SK-N-SH treated with all-trans-retinoic acid at 6 μM for 48 hours (cell line): Measurements from ENCODE around the gene ADCY1.

Source experiments
- ATAC-seq: fragments of 200-7000 bp; cut with Tn5 transposase; 3 replicates; pipeline ENCODE4 v1.9.1; 2020; ENCODE audit warnings: mild to moderate bottlenecking, moderate library complexity
- ARNTL ChIP-seq: fragments of 450-650 bp; formaldehyde crosslinking; IDR thresholded peaks from 2 replicates; pipeline ENCODE4 v1.5.0; 2020; ENCODE audit warnings: low read depth, mild to moderate bottlenecking, moderate library complexity, borderline replicate concordance
- BACH2 ChIP-seq: fragments of 250-450 bp; sonication (Bioruptor Pico); IDR thresholded peaks from 2 replicates; pipeline ENCODE4 v1.9.0; 2021; ENCODE audit warnings: mild to moderate bottlenecking, borderline replicate concordance
- CSDC2 ChIP-seq: fragments of 250-450 bp; sonication (Bioruptor Pico); IDR thresholded peaks from 2 replicates; pipeline ENCODE4 v1.5.0; 2020; ENCODE audit warnings: mild to moderate bottlenecking, moderate library complexity
- ESRRG ChIP-seq: fragments of 250-450 bp; sonication (Bioruptor Pico); IDR thresholded peaks from 2 replicates; pipeline ENCODE4 v1.6.1; 2021; ENCODE audit warnings: mild to moderate bottlenecking
- GLIS3 ChIP-seq: fragments of 250-450 bp; sonication (Bioruptor Pico); IDR thresholded peaks from 2 replicates; pipeline ENCODE4 v1.5.0; 2020; ENCODE audit warnings: mild to moderate bottlenecking, moderate library complexity
- ISL1 ChIP-seq: fragments of 250-450 bp; sonication (Bioruptor Pico); IDR thresholded peaks from 2 replicates; pipeline ENCODE4 v2.1.2; 2022; ENCODE audit warnings: mild to moderate bottlenecking, moderate library complexity
- OSR1 ChIP-seq: fragments of 250-450 bp; sonication (Bioruptor Pico); IDR thresholded peaks from 2 replicates; pipeline ENCODE4 v1.8.0; 2022; ENCODE audit warnings: moderate library complexity, mild to moderate bottlenecking, inconsistent platforms
- PPARA ChIP-seq: fragments of 250-450 bp; sonication (Bioruptor Pico); IDR thresholded peaks from 2 replicates; pipeline ENCODE4 v1.5.0; 2020; ENCODE audit warnings: mild to moderate bottlenecking, borderline replicate concordance
- RARB ChIP-seq: fragments of 250-450 bp; sonication (Bioruptor Pico); IDR thresholded peaks from 2 replicates; pipeline ENCODE4 v1.8.0; 2021; ENCODE audit warnings: mild to moderate bottlenecking, moderate library complexity
- SNAI2 ChIP-seq: fragments of 250-450 bp; sonication (Bioruptor Pico); IDR thresholded peaks from 2 replicates; pipeline ENCODE4 v1.5.0; 2020; ENCODE audit warnings: mild to moderate bottlenecking, moderate library complexity
- TCF4 ChIP-seq: fragments of 250-450 bp; sonication (Bioruptor Pico); IDR thresholded peaks from 2 replicates; pipeline ENCODE4 v1.8.0; 2021; ENCODE audit warnings: mild to moderate bottlenecking, moderate library complexity, borderline replicate concordance
- TOX ChIP-seq: fragments of 250-450 bp; sonication (Bioruptor Pico); IDR thresholded peaks from 2 replicates; pipeline ENCODE4 v1.8.0; 2021; ENCODE audit warnings: mild to moderate bottlenecking, moderate library complexity, borderline replicate concordance
- ZC3H10 ChIP-seq: fragments of 250-450 bp; sonication (Bioruptor Pico); IDR thresholded peaks from 2 replicates; pipeline ENCODE4 v1.5.1; 2021; ENCODE audit warnings: mild to moderate bottlenecking, moderate library complexity
- ZFP3 ChIP-seq: fragments of 250-450 bp; sonication (Bioruptor Pico); IDR thresholded peaks from 2 replicates; pipeline ENCODE4 v1.5.0; 2020; ENCODE audit warnings: mild to moderate bottlenecking, moderate library complexity
- ZNF565 ChIP-seq: fragments of 450-650 bp; formaldehyde crosslinking; conservative IDR thresholded peaks from 2 replicates; pipeline ENCODE4 v1.5.0; 2020; ENCODE audit warnings: low read depth, mild to moderate bottlenecking, moderate library complexity
- ZNF70 ChIP-seq: fragments of 450-650 bp; formaldehyde crosslinking; IDR thresholded peaks from 2 replicates; pipeline ENCODE4 v1.5.0; 2020; ENCODE audit warnings: mild to moderate bottlenecking, moderate library complexity
- ZNF8 ChIP-seq: fragments of 450-650 bp; formaldehyde crosslinking; IDR thresholded peaks from 2 replicates; pipeline ENCODE4 v1.5.0; 2020; ENCODE audit warnings: mild to moderate bottlenecking, moderate library complexity
- TF ChIP-seq, protein P1 (sequence below): fragments of 250-450 bp; sonication (Bioruptor Pico); IDR thresholded peaks from 2 replicates; pipeline ENCODE4 v1.5.0; 2020; ENCODE audit warnings: mild to moderate bottlenecking, moderate library complexity
- TF ChIP-seq, protein P2 (sequence below): fragments of 250-450 bp; sonication (Bioruptor Pico); IDR thresholded peaks from 2 replicates; pipeline ENCODE4 v1.5.1; 2021; ENCODE audit warnings: mild to moderate bottlenecking, moderate library complexity
- TF ChIP-seq, protein P3 (sequence below): fragments of 250-450 bp; sonication (Bioruptor Pico); IDR thresholded peaks from 2 replicates; pipeline ENCODE4 v1.5.1; 2020; ENCODE audit warnings: low read depth, mild to moderate bottlenecking, moderate library complexity
- TF ChIP-seq, protein P4 (sequence below): fragments of 250-450 bp; sonication (Bioruptor Pico); IDR thresholded peaks from 2 replicates; pipeline ENCODE4 v1.8.0; 2020; ENCODE audit warnings: mild to moderate bottlenecking, moderate library complexity, borderline replicate concordance

The ADCY1 gene

DNA sequence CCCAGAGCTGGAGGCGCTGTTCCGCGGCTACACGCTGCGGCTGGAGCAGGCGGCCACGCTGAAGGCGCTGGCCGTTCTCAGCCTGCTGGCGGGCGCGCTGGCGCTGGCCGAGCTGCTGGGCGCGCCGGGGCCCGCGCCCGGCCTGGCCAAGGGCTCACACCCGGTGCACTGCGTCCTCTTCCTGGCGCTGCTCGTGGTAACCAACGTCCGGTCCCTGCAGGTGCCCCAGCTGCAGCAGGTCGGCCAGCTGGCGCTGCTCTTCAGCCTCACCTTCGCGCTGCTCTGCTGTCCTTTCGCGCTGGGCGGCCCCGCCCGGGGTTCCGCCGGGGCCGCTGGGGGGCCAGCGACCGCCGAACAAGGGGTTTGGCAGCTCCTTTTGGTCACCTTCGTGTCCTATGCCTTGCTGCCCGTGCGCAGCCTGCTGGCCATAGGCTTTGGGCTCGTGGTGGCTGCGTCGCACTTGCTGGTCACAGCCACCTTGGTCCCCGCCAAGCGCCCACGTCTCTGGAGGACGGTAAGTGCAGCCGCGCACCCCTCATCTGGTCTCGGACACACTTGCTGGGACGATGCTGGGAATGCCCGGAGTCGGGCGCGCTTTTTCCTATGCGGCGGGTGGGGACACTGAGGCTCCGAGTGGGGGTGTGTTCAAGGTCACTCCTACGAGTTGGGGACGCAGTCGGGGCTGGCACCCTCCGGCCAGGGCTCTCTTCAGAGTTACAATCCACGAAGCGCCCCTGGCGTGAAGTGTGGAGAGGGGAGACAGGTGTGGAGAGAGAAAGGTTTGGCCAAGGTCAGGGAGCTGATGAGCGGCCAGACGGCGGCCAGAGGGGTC is 717 bp downstream of the ADCY1 start:
- ATAC-seq: peak; percentile 62
- TF ChIP-seq, protein P1, sequence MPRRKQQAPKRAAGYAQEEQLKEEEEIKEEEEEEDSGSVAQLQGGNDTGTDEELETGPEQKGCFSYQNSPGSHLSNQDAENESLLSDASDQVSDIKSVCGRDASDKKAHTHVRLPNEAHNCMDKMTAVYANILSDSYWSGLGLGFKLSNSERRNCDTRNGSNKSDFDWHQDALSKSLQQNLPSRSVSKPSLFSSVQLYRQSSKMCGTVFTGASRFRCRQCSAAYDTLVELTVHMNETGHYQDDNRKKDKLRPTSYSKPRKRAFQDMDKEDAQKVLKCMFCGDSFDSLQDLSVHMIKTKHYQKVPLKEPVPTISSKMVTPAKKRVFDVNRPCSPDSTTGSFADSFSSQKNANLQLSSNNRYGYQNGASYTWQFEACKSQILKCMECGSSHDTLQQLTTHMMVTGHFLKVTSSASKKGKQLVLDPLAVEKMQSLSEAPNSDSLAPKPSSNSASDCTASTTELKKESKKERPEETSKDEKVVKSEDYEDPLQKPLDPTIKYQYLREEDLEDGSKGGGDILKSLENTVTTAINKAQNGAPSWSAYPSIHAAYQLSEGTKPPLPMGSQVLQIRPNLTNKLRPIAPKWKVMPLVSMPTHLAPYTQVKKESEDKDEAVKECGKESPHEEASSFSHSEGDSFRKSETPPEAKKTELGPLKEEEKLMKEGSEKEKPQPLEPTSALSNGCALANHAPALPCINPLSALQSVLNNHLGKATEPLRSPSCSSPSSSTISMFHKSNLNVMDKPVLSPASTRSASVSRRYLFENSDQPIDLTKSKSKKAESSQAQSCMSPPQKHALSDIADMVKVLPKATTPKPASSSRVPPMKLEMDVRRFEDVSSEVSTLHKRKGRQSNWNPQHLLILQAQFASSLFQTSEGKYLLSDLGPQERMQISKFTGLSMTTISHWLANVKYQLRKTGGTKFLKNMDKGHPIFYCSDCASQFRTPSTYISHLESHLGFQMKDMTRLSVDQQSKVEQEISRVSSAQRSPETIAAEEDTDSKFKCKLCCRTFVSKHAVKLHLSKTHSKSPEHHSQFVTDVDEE (CRISPR knock-in tag): 0 out of 2 replicates have a peak, but pooled peaks have one; percentile 28
- TF ChIP-seq RARB (CRISPR knock-in tag): no peak
- TF ChIP-seq ZFP3 (CRISPR knock-in tag): peak; percentile 100

DNA sequence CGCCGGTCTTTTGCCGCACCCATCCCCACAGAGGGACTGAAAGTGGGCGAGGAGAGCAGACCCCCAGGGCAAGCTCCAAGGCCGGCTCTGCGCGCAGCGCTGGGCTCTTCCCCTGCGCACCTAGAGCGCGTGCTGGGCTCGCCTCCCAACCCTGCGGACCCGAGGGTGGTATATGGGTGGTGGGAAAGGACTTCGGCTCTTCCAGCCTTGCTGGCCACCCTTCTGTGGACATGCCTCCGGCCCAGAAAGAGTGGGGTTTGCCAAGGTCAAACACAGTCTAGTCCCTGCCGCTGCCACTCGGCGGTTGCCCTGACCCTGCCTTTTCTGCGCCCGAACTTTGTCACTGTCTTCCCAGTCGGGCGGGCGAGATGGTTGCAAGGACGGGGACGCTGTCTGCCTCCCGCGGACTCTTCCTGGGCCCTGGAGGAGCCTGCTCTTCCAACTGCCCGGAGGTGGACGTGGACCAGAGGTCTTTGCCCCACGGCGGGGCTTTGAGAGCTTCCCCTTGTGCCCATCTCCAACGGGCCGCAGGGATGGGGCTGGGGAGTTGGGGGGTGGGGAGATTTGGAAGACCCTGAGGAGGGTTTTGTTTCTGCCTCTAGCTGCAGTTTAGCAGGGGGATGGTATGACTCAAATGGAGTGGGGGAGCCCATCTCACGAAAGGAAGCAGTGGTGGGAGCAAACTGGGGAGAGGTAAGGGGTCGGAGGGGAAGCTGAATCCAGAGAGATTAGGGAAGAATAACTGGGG is 1.5 kb downstream of the ADCY1 start:
- ATAC-seq: no peak; the same call in 2 of the 3 replicates
- TF ChIP-seq TOX (CRISPR knock-in tag): no peak
- no peak for TF ChIP-seq ESRRG (CRISPR knock-in tag)
- no peak for TF ChIP-seq ZC3H10 (CRISPR knock-in tag)
- no peak for TF ChIP-seq ZFP3 (CRISPR knock-in tag)
- TF ChIP-seq, protein P2, sequence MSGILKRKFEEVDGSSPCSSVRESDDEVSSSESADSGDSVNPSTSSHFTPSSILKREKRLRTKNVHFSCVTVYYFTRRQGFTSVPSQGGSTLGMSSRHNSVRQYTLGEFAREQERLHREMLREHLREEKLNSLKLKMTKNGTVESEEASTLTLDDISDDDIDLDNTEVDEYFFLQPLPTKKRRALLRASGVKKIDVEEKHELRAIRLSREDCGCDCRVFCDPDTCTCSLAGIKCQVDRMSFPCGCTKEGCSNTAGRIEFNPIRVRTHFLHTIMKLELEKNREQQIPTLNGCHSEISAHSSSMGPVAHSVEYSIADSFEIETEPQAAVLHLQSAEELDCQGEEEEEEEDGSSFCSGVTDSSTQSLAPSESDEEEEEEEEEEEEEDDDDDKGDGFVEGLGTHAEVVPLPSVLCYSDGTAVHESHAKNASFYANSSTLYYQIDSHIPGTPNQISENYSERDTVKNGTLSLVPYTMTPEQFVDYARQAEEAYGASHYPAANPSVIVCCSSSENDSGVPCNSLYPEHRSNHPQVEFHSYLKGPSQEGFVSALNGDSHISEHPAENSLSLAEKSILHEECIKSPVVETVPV (CRISPR knock-in tag): no peak
- TF ChIP-seq RARB (CRISPR knock-in tag): no peak
- no peak for TF ChIP-seq OSR1
- TF ChIP-seq CSDC2 (CRISPR knock-in tag): no peak
- TF ChIP-seq ZNF565 (CRISPR knock-in tag): no peak
- no peak for TF ChIP-seq ZNF8 (CRISPR knock-in tag)
- TF ChIP-seq ARNTL: no peak
- TF ChIP-seq, protein P1 (CRISPR knock-in tag): no peak
- TF ChIP-seq SNAI2: no peak
- no peak for TF ChIP-seq PPARA (CRISPR knock-in tag)
- no peak for TF ChIP-seq ISL1 (CRISPR knock-in tag)
- TF ChIP-seq BACH2 (CRISPR knock-in tag): no peak
- no peak for TF ChIP-seq GLIS3 (CRISPR knock-in tag)
- no peak for TF ChIP-seq ZNF70
- TF ChIP-seq TCF4 (CRISPR knock-in tag): no peak

DNA sequence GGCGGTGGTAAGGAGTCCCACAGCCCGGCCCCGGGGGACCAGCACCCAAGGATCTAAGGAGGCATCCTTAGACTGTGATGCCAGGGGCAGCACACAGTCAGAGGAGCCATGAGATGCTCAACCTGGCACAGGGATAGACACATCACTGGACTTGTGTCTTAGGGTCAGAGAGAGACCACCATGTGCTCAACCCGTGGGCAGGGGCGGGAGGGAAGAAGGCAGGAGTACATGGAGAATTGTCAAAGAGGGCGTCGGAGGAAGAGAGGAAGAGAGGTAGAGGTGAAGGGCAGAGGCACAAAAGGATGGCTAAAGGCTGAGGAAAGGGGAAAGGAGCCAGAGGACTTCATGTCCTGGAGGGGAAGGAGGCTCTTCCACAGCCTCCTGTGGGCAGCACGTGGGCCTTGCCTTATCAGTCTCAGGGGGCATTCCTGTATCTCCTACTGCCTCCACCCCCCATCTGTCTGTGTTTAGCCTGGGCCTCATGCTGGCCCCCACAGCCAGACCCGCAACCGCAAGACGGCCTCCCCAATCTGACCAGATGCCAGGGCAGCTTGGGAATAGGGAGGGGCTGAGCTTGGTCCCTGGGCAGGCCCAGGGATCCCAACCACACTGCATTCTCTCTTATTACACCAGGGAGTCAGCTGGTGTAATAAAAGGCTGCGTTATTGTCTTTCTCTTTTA is 2.2 kb downstream of the ADCY1 start:
- no peak for TF ChIP-seq ZC3H10 (CRISPR knock-in tag)
- TF ChIP-seq, protein P3, sequence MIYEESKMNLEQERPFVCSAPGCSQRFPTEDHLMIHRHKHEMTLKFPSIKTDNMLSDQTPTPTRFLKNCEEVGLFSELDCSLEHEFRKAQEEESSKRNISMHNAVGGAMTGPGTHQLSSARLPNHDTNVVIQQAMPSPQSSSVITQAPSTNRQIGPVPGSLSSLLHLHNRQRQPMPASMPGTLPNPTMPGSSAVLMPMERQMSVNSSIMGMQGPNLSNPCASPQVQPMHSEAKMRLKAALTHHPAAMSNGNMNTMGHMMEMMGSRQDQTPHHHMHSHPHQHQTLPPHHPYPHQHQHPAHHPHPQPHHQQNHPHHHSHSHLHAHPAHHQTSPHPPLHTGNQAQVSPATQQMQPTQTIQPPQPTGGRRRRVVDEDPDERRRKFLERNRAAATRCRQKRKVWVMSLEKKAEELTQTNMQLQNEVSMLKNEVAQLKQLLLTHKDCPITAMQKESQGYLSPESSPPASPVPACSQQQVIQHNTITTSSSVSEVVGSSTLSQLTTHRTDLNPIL: no peak
- TF ChIP-seq BACH2 (CRISPR knock-in tag): no peak
- TF ChIP-seq TCF4 (CRISPR knock-in tag): no peak
- TF ChIP-seq, protein P4, sequence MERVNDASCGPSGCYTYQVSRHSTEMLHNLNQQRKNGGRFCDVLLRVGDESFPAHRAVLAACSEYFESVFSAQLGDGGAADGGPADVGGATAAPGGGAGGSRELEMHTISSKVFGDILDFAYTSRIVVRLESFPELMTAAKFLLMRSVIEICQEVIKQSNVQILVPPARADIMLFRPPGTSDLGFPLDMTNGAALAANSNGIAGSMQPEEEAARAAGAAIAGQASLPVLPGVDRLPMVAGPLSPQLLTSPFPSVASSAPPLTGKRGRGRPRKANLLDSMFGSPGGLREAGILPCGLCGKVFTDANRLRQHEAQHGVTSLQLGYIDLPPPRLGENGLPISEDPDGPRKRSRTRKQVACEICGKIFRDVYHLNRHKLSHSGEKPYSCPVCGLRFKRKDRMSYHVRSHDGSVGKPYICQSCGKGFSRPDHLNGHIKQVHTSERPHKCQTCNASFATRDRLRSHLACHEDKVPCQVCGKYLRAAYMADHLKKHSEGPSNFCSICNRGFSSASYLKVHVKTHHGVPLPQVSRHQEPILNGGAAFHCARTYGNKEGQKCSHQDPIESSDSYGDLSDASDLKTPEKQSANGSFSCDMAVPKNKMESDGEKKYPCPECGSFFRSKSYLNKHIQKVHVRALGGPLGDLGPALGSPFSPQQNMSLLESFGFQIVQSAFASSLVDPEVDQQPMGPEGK (CRISPR knock-in tag): no peak
- no peak for TF ChIP-seq ARNTL
- no peak for TF ChIP-seq PPARA (CRISPR knock-in tag)
- TF ChIP-seq TOX (CRISPR knock-in tag): no peak
- TF ChIP-seq ZFP3 (CRISPR knock-in tag): no peak
- TF ChIP-seq CSDC2 (CRISPR knock-in tag): no peak
- ATAC-seq: no peak
